ENCODE data around the gene LAMB4. TPM values are rescaled to one million over a fixed set of nuclear protein-coding genes. Genes with fewer than 3 reads are reported as not detected.

Gene LAMB4
- total RNA-seq, 2 donors from 2014 or later = 0.85 TPM; not detected in 1

- Histone ChIP-seq H3K9me3 (no peaks in the 10 kb centered on the region), H3K4me3 (no peak overlapping the region), H3K27me3 (replicated peaks; ENCODE audit: insufficient read depth) (no peaks in the 10 kb centered on the region), H3K36me3 (no peaks in the 10 kb centered on the region), H3K4me1 (replicated peaks) (peaks cover 2% of the 10 kb centered on the region), H3K27ac (no peak overlapping the region)
- WGBS = 78% methylated on average over 9 of the region's 9 CpGs
- DNase-seq (ENCODE audit: low spot score) = no peak
- TF ChIP-seq CTCF (IDR thresholded peaks at IDR 0.05) (no peak), POLR2AphosphoS5 (IDR thresholded peaks at IDR 0.05) (no peak), POLR2A (IDR thresholded peaks at IDR 0.05) (no peak)
- intact Hi-C loops (cut with DNase I) = no loop called here
Observed at GRCh38 chr7:107989618-107990373, 140.4 kb downstream of the LAMB4 start.

- Histone ChIP-seq H3K36me3 (no peaks in the 10 kb centered on the region), H3K27ac (no peak overlapping the region), H3K4me3 (no peak overlapping the region), H3K4me1 (replicated peaks) (no peaks in the 10 kb centered on the region), H3K27me3 (replicated peaks; ENCODE audit: insufficient read depth) (no peaks in the 10 kb centered on the region), H3K9me3 (no peaks in the 10 kb centered on the region)
- WGBS = 10% methylated on average over 2 of the region's 2 CpGs
- intact Hi-C loops (cut with DNase I) = no loop called here
- peak; percentile 32 for DNase-seq (ENCODE audit: low spot score)
- TF ChIP-seq CTCF (IDR thresholded peaks at IDR 0.05) (peak in 1 of 4 experiments; percentile 14), POLR2A (IDR thresholded peaks at IDR 0.05) (no peak), POLR2AphosphoS5 (IDR thresholded peaks at IDR 0.05) (peak; percentile 57)
Observed at GRCh38 chr7:107982918-107983389, 147.2 kb downstream of the LAMB4 start.

GRCh38 chr7:107982042-107982840 lies 147.9 kb downstream of the LAMB4 start:
- no peaks in the 10 kb centered on the region for H3K4me1 ChIP-seq (replicated peaks)
- H3K36me3 ChIP-seq = no peaks in the 10 kb centered on the region
- WGBS = 62% methylated on average over 9 of the region's 9 CpGs
- intact Hi-C loops (cut with DNase I) = no loop called here
- no peak for TF ChIP-seq POLR2AphosphoS5 (IDR thresholded peaks at IDR 0.05)
- TF ChIP-seq CTCF (IDR thresholded peaks at IDR 0.05) = no peak
- no peak for TF ChIP-seq POLR2A (IDR thresholded peaks at IDR 0.05)
- H3K27me3 ChIP-seq (replicated peaks; ENCODE audit: insufficient read depth) = no peaks in the 10 kb centered on the region
- H3K4me3 ChIP-seq = no peak overlapping the region
- H3K27ac ChIP-seq = no peak overlapping the region
- H3K9me3 ChIP-seq = no peaks in the 10 kb centered on the region
- no peak for DNase-seq (ENCODE audit: low spot score)

GRCh38 chr7:107981466-107981865 lies 148.7 kb downstream of the LAMB4 start:
- no peak for TF ChIP-seq POLR2AphosphoS5 (IDR thresholded peaks at IDR 0.05)
- TF ChIP-seq CTCF (IDR thresholded peaks at IDR 0.05) = no peak
- no peak for TF ChIP-seq POLR2A (IDR thresholded peaks at IDR 0.05)
- H3K9me3 ChIP-seq = no peaks in the 10 kb centered on the region
- no peak overlapping the region for H3K27ac ChIP-seq
- no peaks in the 10 kb centered on the region for H3K27me3 ChIP-seq (replicated peaks; ENCODE audit: insufficient read depth)
- WGBS = 59% methylated on average over 4 of the region's 4 CpGs
- intact Hi-C loops (cut with DNase I) = no loop called here
- no peak for DNase-seq (ENCODE audit: low spot score)
- no peaks in the 10 kb centered on the region for H3K36me3 ChIP-seq
- no peak overlapping the region for H3K4me3 ChIP-seq
- H3K4me1 ChIP-seq (replicated peaks) = no peaks in the 10 kb centered on the region

Measured in prostate gland (tissue), 2 donors.